HCT116 (cell line): ENCODE measurements around the gene SEMA5A. TPM values are rescaled to one million over a fixed set of nuclear protein-coding genes. Genes with fewer than 3 reads are reported as not detected.

Source experiments
- ATAC-seq: fragments of 200-7000 bp; cut with Tn5 transposase; 2 replicates; pipeline ENCODE4 v1.9.1; 2020; ENCODE audit warnings: mild to moderate bottlenecking, moderate library complexity
- BruUV-seq: library from RNA; stranded (reverse); fragments of 400-500 nt; replicated peaks from 2 replicates; lab custom pipeline; 2021; lab: Mats Ljungman, UMichigan
- CTCF ChIA-PET: fragments of 300-600 bp; sonication (Branson Sonifier 250); formaldehyde crosslinking; loops from one replicate; lab custom pipeline; 2021; ENCODE audit warnings: antibody characterized with exemption; lab: Charles Lee
- POLR2A ChIA-PET: fragments of 300-600, 350-600 bp; sonication (Branson Sonifier 250); formaldehyde crosslinking; loops from one replicate; lab custom pipeline; 2021; ENCODE audit warnings: antibody characterized with exemption; lab: Charles Lee
- RAD21 ChIA-PET, 2 experiments: fragments of 300-600 bp; sonication (Branson Sonifier 250); formaldehyde crosslinking; loops; one replicate each; lab custom pipeline; 2023; ENCODE audit warnings: low total read pairs in 2 of 2; ENCODE audit not compliant: uncharacterized antibody in 2 of 2, unreplicated experiment in 2 of 2, low non-redundant PET in 1 of 2; lab: Charles Lee
- DNase-seq: peaks from one replicate; pipeline ENCODE4 v3.0.0-alpha.2; 2010; ENCODE audit warnings: low read depth, low spot score
- H2AFZ ChIP-seq: fragments of 200-600 bp; shearing (Covaris generic), sonication (generic); 2 replicates; pipeline ENCODE4 v1.6.1; 2017; ENCODE audit warnings: low read depth, mixed run types, mixed read lengths, antibody characterized with exemption, low read length; ENCODE audit not compliant: poor library complexity, severe bottlenecking
- H3K27ac ChIP-seq: 2 replicates; pipeline ENCODE4 v1.5.1; 2012; ENCODE audit warnings: low read depth, low read length
- H3K27me3 ChIP-seq: fragments of 200-600 bp; sonication (generic); 2 replicates; pipeline ENCODE4 v1.6.1; 2016; ENCODE audit warnings: mixed run types, low read length, mixed read lengths; ENCODE audit not compliant: insufficient read depth
- H3K36me3 ChIP-seq, 2 experiments: fragments of 200-500 bp in 1 of 2; fragments of 200-600 bp in 1 of 2; sonication (Bioruptor generic) in 1 of 2; sonication (generic) in 1 of 2; 2 replicates each; pipeline versions ENCODE4 v1.5.1 to v1.6.1; 2014 to 2016; ENCODE audit warnings: low read length in 2 of 2, inconsistent platforms in 1 of 2, mixed read lengths in 1 of 2, mixed run types in 1 of 2; ENCODE audit not compliant: insufficient read depth in 2 of 2, control insufficient read depth in 1 of 2
- H3K4me1 ChIP-seq, 2 experiments: fragments of 200-600 bp in 1 of 2; sonication (generic) in 1 of 2; 2 replicates each; pipeline versions ENCODE4 v1.5.1 to v1.6.1; 2012 to 2017; ENCODE audit warnings: low read length in 2 of 2, inconsistent platforms in 1 of 2, mild to moderate bottlenecking in 1 of 2, mixed read lengths in 1 of 2, mixed run types in 1 of 2, moderate library complexity in 1 of 2; ENCODE audit not compliant: insufficient read depth in 2 of 2, control insufficient read depth in 1 of 2
- H3K4me2 ChIP-seq: fragments of 200-600 bp; sonication (generic); 2 replicates; pipeline ENCODE4 v1.6.1; 2017; ENCODE audit warnings: mixed run types, low read length, mixed read lengths
- H3K4me3 ChIP-seq, 2 experiments: fragments of 200-600 bp in 1 of 2; sonication (generic) in 1 of 2; replicated peaks in 1 of 2; 2 replicates each; pipeline ENCODE4 v1.5.1; 2011 to 2016; ENCODE audit warnings: low read length in 2 of 2, control low read depth in 1 of 2, low read depth in 1 of 2, mild to moderate bottlenecking in 1 of 2, mixed read lengths in 1 of 2, mixed run types in 1 of 2
- H3K79me2 ChIP-seq: fragments of 200-600 bp; sonication (generic); 2 replicates; pipeline ENCODE4 v1.6.1; 2017; ENCODE audit warnings: mild to moderate bottlenecking, mixed run types, low read length, moderate library complexity, mixed read lengths; ENCODE audit not compliant: insufficient read depth
- H3K9ac ChIP-seq: fragments of 200-600 bp; sonication (generic); 2 replicates; pipeline ENCODE4 v1.6.1; 2016; ENCODE audit warnings: low read length, mixed read lengths
- H3K9me2 ChIP-seq: fragments of 200-600 bp; sonication (generic), shearing (Covaris generic); 2 replicates; pipeline ENCODE4 v1.6.1; 2017; ENCODE audit warnings: mixed run types, mild to moderate bottlenecking, moderate library complexity; ENCODE audit not compliant: insufficient read depth
- H3K9me3 ChIP-seq, 2 experiments: fragments of 200-500 bp in 1 of 2; fragments of 200-600 bp in 1 of 2; sonication (Bioruptor generic) in 1 of 2; sonication (generic) in 1 of 2; 2 replicates each; pipeline ENCODE4 v1.6.1; 2014 to 2017; ENCODE audit warnings: low read length in 2 of 2, mixed read lengths in 2 of 2, inconsistent platforms in 1 of 2, low read depth in 1 of 2, mild to moderate bottlenecking in 1 of 2, mixed run types in 1 of 2, moderate library complexity in 1 of 2; ENCODE audit not compliant: control insufficient read depth in 1 of 2, insufficient read depth in 1 of 2
- H4K20me1 ChIP-seq: fragments of 200-600 bp; sonication (generic), shearing (Covaris generic); 2 replicates; pipeline ENCODE4 v1.6.1; 2017; ENCODE audit warnings: mixed run types, mild to moderate bottlenecking, moderate library complexity; ENCODE audit not compliant: insufficient read depth
- ATF3 ChIP-seq: IDR thresholded peaks from 2 replicates; pipeline ENCODE4 v1.6.1; 2012
- CEBPB ChIP-seq: IDR thresholded peaks from 2 replicates; pipeline ENCODE4 v1.6.1; 2012; ENCODE audit warnings: low read depth
- POLR2AphosphoS5 ChIP-seq: IDR thresholded peaks from 2 replicates; pipeline ENCODE4 v1.6.1; 2011; ENCODE audit warnings: mild to moderate bottlenecking, low read depth, low read length, moderate library complexity
- ZBTB33 ChIP-seq: IDR thresholded peaks from 2 replicates; pipeline ENCODE4 v1.6.1; 2011; ENCODE audit warnings: mild to moderate bottlenecking, low read length, moderate library complexity; ENCODE audit not compliant: insufficient replicate concordance; ENCODE audit errors: extremely low read depth
- intact Hi-C: fragments of 100-400 bp; cut with micrococcal nuclease; formaldehyde crosslinking; loops from 2 replicates; pipeline ENCODE4 v1.10.0; 2022
- total RNA-seq: library from RNA; stranded (reverse); gene quantifications from one replicate; pipeline ENCODE4 v1.2.1, GENCODE V29; 2021; ENCODE audit not compliant: unreplicated experiment
- TF ChIP-seq, protein P1 (sequence below), 3 experiments: fragments of 200-600 bp in 1 of 3; sonication (generic) in 1 of 3; IDR thresholded peaks in 2 of 3; conservative IDR thresholded peaks in 1 of 3; 2 replicates each; pipeline ENCODE4 v1.5.1; 2012 to 2017; ENCODE audit warnings: low read depth in 2 of 3, low read length in 2 of 3, antibody characterized with exemption in 1 of 3, borderline replicate concordance in 1 of 3, control low read depth in 1 of 3, mild to moderate bottlenecking in 1 of 3, mixed read lengths in 1 of 3, mixed run types in 1 of 3, moderate library complexity in 1 of 3; ENCODE audit not compliant: insufficient read depth in 1 of 3

The SEMA5A gene
- total RNA-seq, 1 experiment from 2014 or later: 0.02 TPM

- Histone ChIP-seq H3K27ac (no peak overlapping the region), H2AFZ (no peak overlapping the region), H3K4me2 (no peak overlapping the region), H3K9ac (no peak overlapping the region), H3K9me3 (peaks cover 5 to 28% of the 10 kb centered on the region in 2 experiments; a peak in 2 of 4 replicates), H4K20me1 (no peaks in the 10 kb centered on the region), H3K36me3 (no peaks in the 10 kb centered on the region), H3K9me2 (no peaks in the 10 kb centered on the region), H3K4me3 (no peak overlapping the region), H3K4me1 (no peaks in the 10 kb centered on the region), H3K27me3 (no peaks in the 10 kb centered on the region), H3K79me2 (no peaks in the 10 kb centered on the region)
- no peak for TF ChIP-seq CEBPB
- ChIA-PET CTCF (no interaction called here), RAD21 (no interaction called here), POLR2A (no interaction called here)
- DNase-seq: no peak
- BruUV-seq: no TSS peak
- intact Hi-C loops: no loop called here
- no peak for ATAC-seq
Measured at GRCh38 chr5:9268226-9268625, 277.6 kb downstream of the SEMA5A start.

- ATAC-seq (no peak), DNase-seq (no peak)
- Histone ChIP-seq H3K9ac (no peak overlapping the region), H3K36me3 (no peaks in the 10 kb centered on the region), H3K27ac (no peak overlapping the region), H3K4me2 (no peak overlapping the region), H2AFZ (no peak overlapping the region), H3K27me3 (no peaks in the 10 kb centered on the region), H3K79me2 (no peaks in the 10 kb centered on the region), H3K4me3 (no peak overlapping the region), H3K9me3 (peaks cover 5 to 28% of the 10 kb centered on the region in 2 experiments; a peak in 2 of 4 replicates), H3K9me2 (no peaks in the 10 kb centered on the region), H3K4me1 (no peaks in the 10 kb centered on the region), H4K20me1 (no peaks in the 10 kb centered on the region)
- intact Hi-C loops: no loop called here
- TF ChIP-seq ZBTB33: no peak
- TF ChIP-seq POLR2AphosphoS5: no peak
- TF ChIP-seq ATF3: no peak
- TF ChIP-seq, protein P1, sequence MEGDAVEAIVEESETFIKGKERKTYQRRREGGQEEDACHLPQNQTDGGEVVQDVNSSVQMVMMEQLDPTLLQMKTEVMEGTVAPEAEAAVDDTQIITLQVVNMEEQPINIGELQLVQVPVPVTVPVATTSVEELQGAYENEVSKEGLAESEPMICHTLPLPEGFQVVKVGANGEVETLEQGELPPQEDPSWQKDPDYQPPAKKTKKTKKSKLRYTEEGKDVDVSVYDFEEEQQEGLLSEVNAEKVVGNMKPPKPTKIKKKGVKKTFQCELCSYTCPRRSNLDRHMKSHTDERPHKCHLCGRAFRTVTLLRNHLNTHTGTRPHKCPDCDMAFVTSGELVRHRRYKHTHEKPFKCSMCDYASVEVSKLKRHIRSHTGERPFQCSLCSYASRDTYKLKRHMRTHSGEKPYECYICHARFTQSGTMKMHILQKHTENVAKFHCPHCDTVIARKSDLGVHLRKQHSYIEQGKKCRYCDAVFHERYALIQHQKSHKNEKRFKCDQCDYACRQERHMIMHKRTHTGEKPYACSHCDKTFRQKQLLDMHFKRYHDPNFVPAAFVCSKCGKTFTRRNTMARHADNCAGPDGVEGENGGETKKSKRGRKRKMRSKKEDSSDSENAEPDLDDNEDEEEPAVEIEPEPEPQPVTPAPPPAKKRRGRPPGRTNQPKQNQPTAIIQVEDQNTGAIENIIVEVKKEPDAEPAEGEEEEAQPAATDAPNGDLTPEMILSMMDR (IDR thresholded peaks at IDR 0.05 in 2 of 3, conservative IDR thresholded peaks at IDR 0.05 in 1 of 3; ENCODE audit: borderline replicate concordance in 1 of 3, insufficient read depth in 1 of 3, low read depth in 2 of 3, low read length in 2 of 3): no peak
- RAD21 ChIA-PET: no interaction called here
- CTCF ChIA-PET: no interaction called here
- POLR2A ChIA-PET: no interaction called here
- BruUV-seq: no TSS peak
Measured at GRCh38 chr5:9265441-9266287, 280.2 kb downstream of the SEMA5A start.
